CD4-positive, CD25-positive, alpha-beta regulatory T cell (primary cell): ENCODE measurements around the gene TNFRSF18. TPM values are rescaled to one million over a fixed set of nuclear protein-coding genes. Genes with fewer than 3 reads are reported as not detected.

Source experiments
- ATAC-seq, 2 donors: fragments of 150-1000 bp; cut with Tn5 transposase; one replicate each; pipeline ENCODE4 v1.10.0; 2021; ENCODE audit warnings: low read depth in 2 of 2, moderate number of reproducible peaks in 2 of 2, moderate library complexity in 1 of 2
- DNase-seq, 3 donors: peaks; one replicate each; pipeline versions ENCODE4 v3.0.0 to v3.0.0-alpha.2; 2012 to 2022; ENCODE audit warnings: mixed read lengths in 1 of 3
- H3K27ac ChIP-seq: one replicate; pipeline ENCODE4 v1.7.0; 2013; ENCODE audit warnings: mild to moderate bottlenecking, low read length; ENCODE audit not compliant: insufficient read depth, poor library complexity, severe bottlenecking
- H3K27me3 ChIP-seq: one replicate; pipeline ENCODE4 v1.7.0; 2013; ENCODE audit warnings: low read length; ENCODE audit not compliant: control insufficient read depth, insufficient read depth
- H3K36me3 ChIP-seq: one replicate; pipeline ENCODE4 v1.7.0; 2013; ENCODE audit warnings: mild to moderate bottlenecking, low read length, moderate library complexity; ENCODE audit not compliant: control insufficient read depth, insufficient read depth
- H3K4me1 ChIP-seq: 2 replicates; pipeline ENCODE4 v1.7.0; 2013; ENCODE audit warnings: mild to moderate bottlenecking, low read length; ENCODE audit not compliant: insufficient read depth, control insufficient read depth, poor library complexity, severe bottlenecking
- H3K4me3 ChIP-seq: one replicate; pipeline ENCODE4 v1.7.0; 2013; ENCODE audit warnings: low read depth, mild to moderate bottlenecking, low read length, moderate library complexity
- H3K9me3 ChIP-seq, 2 experiments: 1 replicate in 1 of 2; 2 replicates in 1 of 2; pipeline ENCODE4 v1.7.0; 2013; ENCODE audit warnings: low read length in 2 of 2, mild to moderate bottlenecking in 1 of 2, moderate library complexity in 1 of 2; ENCODE audit not compliant: control insufficient read depth in 2 of 2
- H3K27ac Mint-ChIP-seq, 3 donors: one replicate each; pipeline ENCODE4 v1.8.0; 2020 to 2022; ENCODE audit warnings: mild to moderate bottlenecking in 3 of 3, mixed read lengths in 3 of 3, moderate library complexity in 2 of 3
- H3K27me3 Mint-ChIP-seq: one replicate; pipeline ENCODE4 v1.8.0; 2022; ENCODE audit warnings: mild to moderate bottlenecking, mixed read lengths
- H3K36me3 Mint-ChIP-seq: one replicate; pipeline ENCODE4 v1.8.0; 2020; ENCODE audit warnings: mixed read lengths
- H3K4me1 Mint-ChIP-seq, 4 donors: one replicate each; pipeline ENCODE4 v1.8.0; 2020 to 2022; ENCODE audit warnings: mixed read lengths in 4 of 4, mild to moderate bottlenecking in 1 of 4
- H3K4me3 Mint-ChIP-seq, 4 donors: one replicate each; pipeline ENCODE4 v1.8.0; 2020 to 2022; ENCODE audit warnings: mild to moderate bottlenecking in 4 of 4, mixed read lengths in 4 of 4, moderate library complexity in 3 of 4
- H3K9me3 Mint-ChIP-seq, 7 donors: one replicate each; pipeline ENCODE4 v1.8.0; 2020 to 2022; ENCODE audit warnings: mixed read lengths in 7 of 7, mild to moderate bottlenecking in 3 of 7, moderate library complexity in 2 of 7
- polyA plus RNA-seq, 4 donors: library from polyadenylated mRNA; unstranded; fragments of 300-500 nt; fragmentation: Illumina TruSeq; gene quantifications; one replicate each; pipeline ENCODE4 v1.2.3, GENCODE V29; 2021
- total RNA-seq: library from RNA; stranded (reverse); gene quantifications from one replicate; pipeline ENCODE4 v1.2.3, GENCODE V29; 2022

The TNFRSF18 gene
- total and polyA plus RNA-seq, 5 donors from 2014 or later: 17.4 to 54.5 (median 29.3) TPM

DNA sequence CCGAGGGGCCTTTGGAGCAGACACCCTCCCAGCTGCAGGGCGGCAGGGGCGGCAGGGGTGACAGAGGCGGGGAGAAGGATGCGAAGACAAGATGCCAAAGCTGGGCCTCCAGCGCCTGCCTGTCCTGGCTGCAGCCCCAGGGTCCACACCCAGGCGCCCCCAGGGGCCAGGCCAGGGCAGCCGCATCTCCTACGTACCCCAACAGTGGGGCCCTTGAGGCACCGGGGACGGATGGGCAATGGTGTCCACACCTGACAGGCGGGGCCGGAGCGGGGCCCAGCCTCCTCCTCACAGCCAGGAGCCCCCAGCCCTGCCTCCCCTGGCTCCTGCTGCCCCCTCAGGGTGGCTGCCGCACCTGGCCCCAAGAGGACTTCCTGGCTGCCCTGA lies 32.8 kb upstream of the TNFRSF18 start:
- Histone ChIP-seq H3K36me3 (no peaks in the 10 kb centered on the region), H3K4me1 (no peaks in the 10 kb centered on the region), H3K27me3 (no peaks in the 10 kb centered on the region), H3K9me3 (no peaks in the 10 kb centered on the region), H3K27ac (no peak overlapping the region), H3K4me3 (no peak overlapping the region)
- no peaks in the 10 kb centered on the region for H3K27me3 Mint-ChIP-seq
- H3K4me1 Mint-ChIP-seq: peaks cover 0 to 9% (median under 1%) of the 10 kb centered on the region in 4 donors
- no peaks in the 10 kb centered on the region for H3K9me3 Mint-ChIP-seq
- H3K4me3 Mint-ChIP-seq: no peak overlapping the region
- DNase-seq: no peak
- no peak overlapping the region for H3K27ac Mint-ChIP-seq
- H3K36me3 Mint-ChIP-seq: peaks cover 3% of the 10 kb centered on the region
- no peak for ATAC-seq

DNA sequence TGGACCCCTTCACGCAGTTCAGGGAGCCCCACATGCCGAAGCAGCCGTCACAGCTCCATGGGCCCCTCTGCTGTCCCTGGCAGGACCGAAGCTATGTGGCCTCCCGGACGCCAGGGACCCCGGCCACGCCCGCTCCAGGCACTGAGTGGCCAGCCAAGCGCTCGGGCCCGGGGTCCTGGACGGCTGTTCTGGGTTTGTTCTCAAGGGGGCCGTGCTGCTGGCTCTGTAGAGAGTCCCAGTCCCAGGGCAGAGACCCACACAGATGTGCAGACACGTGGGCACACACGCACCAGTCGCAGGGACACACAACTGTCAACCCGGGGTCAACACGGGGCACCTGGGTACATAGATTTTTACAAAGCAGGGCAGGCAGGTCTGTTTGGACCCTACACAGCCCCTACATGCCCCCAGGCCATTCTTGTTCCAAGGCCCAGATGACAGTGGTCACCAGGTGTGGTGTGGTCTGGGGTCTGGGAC lies 32.3 kb upstream of the TNFRSF18 start:
- Mint-ChIP-seq H3K4me3 (no peak overlapping the region), H3K36me3 (peaks cover 3% of the 10 kb centered on the region)

DNA sequence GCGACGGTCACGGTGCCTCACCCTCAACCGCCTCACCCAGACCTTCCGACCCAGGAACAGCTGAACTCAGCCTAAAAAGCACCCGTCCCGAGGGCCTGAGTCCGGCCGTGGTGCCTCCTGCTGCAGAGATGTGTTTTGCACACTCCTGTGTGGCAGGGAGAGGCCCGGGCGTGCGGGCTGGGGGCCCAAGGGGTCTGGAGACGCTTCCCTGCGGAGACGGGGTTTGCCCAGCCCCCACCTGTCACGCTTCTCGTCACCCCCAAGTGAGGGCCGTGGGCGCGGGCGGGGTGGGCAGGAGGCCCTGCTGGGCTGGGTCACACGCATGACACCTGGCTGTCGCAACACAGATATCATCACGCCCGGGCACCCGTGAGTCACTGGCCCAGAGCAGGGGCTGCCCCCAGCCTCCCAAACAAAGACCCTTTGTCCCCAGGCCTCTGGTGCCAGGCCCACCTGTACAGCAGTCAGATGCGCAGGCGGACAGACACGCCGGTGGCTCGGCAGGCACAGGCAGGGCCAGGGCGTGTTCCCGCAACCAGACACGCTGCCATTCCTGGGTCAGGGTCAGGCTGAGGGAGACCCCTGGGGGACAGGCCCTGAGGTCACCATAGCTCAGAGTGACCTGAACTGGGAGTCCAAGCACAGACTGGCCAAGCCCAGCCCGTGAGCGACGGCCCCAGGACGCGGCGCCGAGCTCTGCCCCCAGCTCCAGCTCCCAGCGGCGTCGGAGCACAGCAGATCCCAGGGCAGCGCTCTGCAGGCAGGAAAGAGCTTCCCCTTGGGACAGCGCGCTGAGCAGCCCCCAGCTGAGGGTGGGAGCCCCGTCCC lies 31.7 kb upstream of the TNFRSF18 start:
- Mint-ChIP-seq H3K27me3 (no peaks in the 10 kb centered on the region), H3K27ac (no peak overlapping the region), H3K4me1 (peaks cover 0 to 18% (median 7%) of the 10 kb centered on the region in 4 donors), H3K9me3 (no peaks in the 10 kb centered on the region), H3K4me3 (no peak overlapping the region), H3K36me3 (peaks cover 3% of the 10 kb centered on the region)
- no peaks in the 10 kb centered on the region for H3K36me3 ChIP-seq
- DNase-seq (no peak), ATAC-seq (no peak)
- no peaks in the 10 kb centered on the region for H3K27me3 ChIP-seq
- H3K9me3 ChIP-seq: no peaks in the 10 kb centered on the region
- peaks cover 3% of the 10 kb centered on the region for H3K4me1 ChIP-seq
- no peak overlapping the region for H3K4me3 ChIP-seq
- no peak overlapping the region for H3K27ac ChIP-seq

More for the DNA sequence above, 32.3 kb upstream of the TNFRSF18 start:
- Histone ChIP-seq H3K36me3 (no peaks in the 10 kb centered on the region), H3K4me1 (no peaks in the 10 kb centered on the region), H3K27me3 (no peaks in the 10 kb centered on the region), H3K4me3 (no peak overlapping the region), H3K9me3 (no peaks in the 10 kb centered on the region), H3K27ac (no peak overlapping the region)
- Mint-ChIP-seq H3K9me3 (no peaks in the 10 kb centered on the region), H3K27me3 (no peaks in the 10 kb centered on the region), H3K4me1 (peaks cover 0 to 14% (median 3%) of the 10 kb centered on the region in 4 donors), H3K27ac (no peak overlapping the region)
- DNase-seq (no peak), ATAC-seq (no peak)

DNA sequence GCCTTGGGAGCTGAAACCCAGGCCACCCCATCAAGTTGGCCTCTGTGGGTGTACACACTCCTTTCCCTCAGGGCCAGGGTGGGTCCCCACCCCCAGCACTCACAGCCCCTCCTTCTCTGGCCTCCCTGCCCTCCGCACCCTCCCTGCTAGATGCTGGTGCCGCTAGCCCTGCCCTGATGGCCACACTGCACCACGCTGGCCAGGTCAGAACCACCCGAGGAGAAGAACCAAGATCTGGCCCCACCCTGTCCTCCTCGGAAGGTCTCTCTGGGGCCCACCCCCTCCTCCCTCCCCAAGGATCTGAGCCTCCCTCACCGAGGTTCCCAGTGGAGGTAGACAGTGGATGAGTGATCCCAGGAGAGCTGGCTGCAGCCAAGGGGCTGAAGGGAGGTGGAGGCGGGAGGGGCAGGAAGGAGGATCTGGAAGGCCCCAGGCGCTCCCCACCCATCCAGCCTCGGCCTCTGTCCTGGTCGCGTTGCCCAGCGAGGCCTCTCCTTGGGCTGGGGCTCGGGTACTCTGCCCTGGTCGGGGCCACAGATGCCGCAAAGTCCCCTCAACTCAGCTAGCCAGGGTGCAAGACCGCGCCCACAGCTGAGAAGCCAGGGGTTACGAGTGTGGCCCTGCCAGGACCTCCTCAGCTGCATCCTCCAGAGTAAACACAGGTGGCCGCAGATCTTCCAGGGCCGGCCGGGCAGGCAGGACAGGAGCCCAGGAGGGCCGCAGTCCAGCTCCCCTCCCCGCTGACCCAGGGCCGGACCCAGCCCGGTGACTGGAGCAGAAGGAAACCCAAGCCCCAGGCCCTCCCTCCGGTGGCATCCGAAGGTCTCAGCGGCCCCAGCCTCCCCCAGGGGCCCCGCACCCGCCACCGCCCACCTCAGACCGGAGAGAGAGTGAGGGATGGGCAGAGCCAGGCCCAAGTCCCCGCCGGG lies 30.8 kb upstream of the TNFRSF18 start:
- H3K4me3 Mint-ChIP-seq: no peak overlapping the region
- peaks cover 8% of the 10 kb centered on the region for H3K4me1 ChIP-seq
- H3K27ac Mint-ChIP-seq: no peak overlapping the region
- no peaks in the 10 kb centered on the region for H3K27me3 Mint-ChIP-seq
- H3K27me3 ChIP-seq: no peaks in the 10 kb centered on the region
- DNase-seq (no peak), ATAC-seq (no peak)
- peaks cover 3% of the 10 kb centered on the region for H3K36me3 Mint-ChIP-seq
- H3K27ac ChIP-seq: no peak overlapping the region
- H3K4me1 Mint-ChIP-seq: peaks cover 0 to 18% (median 7%) of the 10 kb centered on the region in 4 donors
- no peaks in the 10 kb centered on the region for H3K36me3 ChIP-seq
- H3K9me3 Mint-ChIP-seq: no peaks in the 10 kb centered on the region
- no peak overlapping the region for H3K4me3 ChIP-seq
- no peaks in the 10 kb centered on the region for H3K9me3 ChIP-seq

DNA sequence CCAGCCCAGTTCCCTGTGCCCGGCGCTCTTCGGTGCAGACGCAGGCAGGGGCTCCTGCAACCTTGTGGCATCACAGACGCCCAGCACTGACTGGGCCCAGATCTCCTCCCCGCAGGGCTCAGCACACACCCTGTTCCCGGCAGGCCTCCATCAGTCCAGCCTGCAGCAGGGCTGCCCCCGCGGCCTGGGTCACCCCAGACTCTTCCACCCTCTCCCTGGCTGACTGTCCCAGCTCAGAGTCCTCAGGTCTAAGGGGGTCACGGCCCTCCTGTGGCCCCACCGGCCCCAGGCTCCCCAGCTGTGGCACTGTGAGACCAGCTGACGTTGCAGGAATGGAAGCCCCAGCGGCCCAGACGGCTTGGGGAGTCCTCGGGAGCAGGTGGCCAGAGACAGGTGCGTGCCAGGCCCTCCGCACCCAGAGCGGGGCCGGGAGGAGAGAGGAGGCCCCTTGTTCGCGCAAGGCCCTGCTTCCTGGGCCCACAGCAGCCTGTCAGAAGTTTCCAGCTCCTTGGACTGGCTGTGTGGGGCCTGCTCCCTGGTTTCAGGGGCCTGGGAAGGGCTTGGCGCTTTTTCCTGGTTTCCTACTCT lies 29.9 kb upstream of the TNFRSF18 start:
- H3K4me3 ChIP-seq: no peak overlapping the region
- Mint-ChIP-seq H3K27me3 (no peaks in the 10 kb centered on the region), H3K27ac (no peak overlapping the region), H3K4me3 (no peak overlapping the region), H3K36me3 (peaks cover 3% of the 10 kb centered on the region), H3K4me1 (peaks cover 0 to 19% (median 8%) of the 10 kb centered on the region in 4 donors), H3K9me3 (no peaks in the 10 kb centered on the region)
- H3K36me3 ChIP-seq: no peaks in the 10 kb centered on the region
- no peaks in the 10 kb centered on the region for H3K9me3 ChIP-seq
- H3K27ac ChIP-seq: no peak overlapping the region
- no peaks in the 10 kb centered on the region for H3K27me3 ChIP-seq
- DNase-seq (no peak), ATAC-seq (no peak)
- peaks cover 8% of the 10 kb centered on the region for H3K4me1 ChIP-seq

DNA sequence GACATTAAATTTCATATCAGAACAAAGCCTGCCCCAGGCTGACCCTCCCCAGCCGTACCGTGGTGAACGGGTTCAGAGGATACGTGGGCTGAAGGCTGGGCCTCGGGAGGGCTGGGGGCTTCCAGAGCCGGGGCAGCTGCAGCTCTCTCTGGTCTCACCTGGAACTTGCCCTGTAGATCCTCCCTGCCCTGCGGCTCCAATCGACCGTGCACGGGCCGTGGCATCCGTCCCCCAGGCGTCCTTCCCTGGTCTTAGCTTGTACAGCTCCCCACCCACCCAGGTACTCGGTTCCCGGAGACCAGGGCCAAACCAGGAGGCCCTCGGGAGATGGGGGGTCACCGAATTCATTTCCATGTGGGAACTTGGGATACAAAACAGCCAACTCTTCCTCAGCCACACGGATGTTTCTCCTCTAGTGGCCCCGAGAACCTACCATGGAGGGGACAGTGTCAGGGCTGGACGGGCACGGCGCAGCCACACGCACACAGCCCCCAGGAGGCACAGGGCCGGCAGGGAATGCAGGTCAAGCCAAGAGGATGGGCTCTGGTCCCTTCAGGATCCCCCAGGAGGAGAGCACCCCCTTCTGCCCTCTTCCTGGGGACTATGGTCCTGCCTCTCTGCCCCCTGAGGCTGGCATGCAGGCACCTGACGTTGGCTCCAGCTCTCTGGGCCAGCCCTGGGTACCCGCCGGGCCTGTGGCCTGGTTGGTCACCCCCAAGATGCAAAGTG lies 28.8 kb upstream of the TNFRSF18 start:
- ATAC-seq (no peak), DNase-seq (no peak)
- Histone ChIP-seq H3K27me3 (no peaks in the 10 kb centered on the region), H3K9me3 (no peaks in the 10 kb centered on the region), H3K36me3 (no peaks in the 10 kb centered on the region), H3K4me3 (no peak overlapping the region), H3K27ac (no peak overlapping the region), H3K4me1 (peaks cover 17% of the 10 kb centered on the region)
- H3K36me3 Mint-ChIP-seq: peaks cover 3% of the 10 kb centered on the region
- no peaks in the 10 kb centered on the region for H3K27me3 Mint-ChIP-seq
- H3K27ac Mint-ChIP-seq: peak overlapping the region in 1 of 3 donors; percentile 63
- peaks cover 0 to 30% (median 13%) of the 10 kb centered on the region in 4 donors for H3K4me1 Mint-ChIP-seq
- peak overlapping the region; percentile 64 to 85 (median 74) for H3K4me3 Mint-ChIP-seq
- H3K9me3 Mint-ChIP-seq: no peaks in the 10 kb centered on the region
